Inflammatory macrophage treated with lipopolysaccharide for 1 hour (primary cell): ENCODE measurements around the gene OLFML2B.
"Not testable (repeated sequence)": the region's sequence is repeated elsewhere in the genome, so short reads cannot be mapped to it uniquely, and the experiment has no call there.

ENCODE experiments used
- DNase-seq, 2 donors: peaks; one replicate each; pipeline ENCODE4 v3.0.0-alpha.2; 2020 to 2022

The OLFML2B gene

GRCh38 chr1:162033428-162033827 is 9.8 kb upstream of the OLFML2B start:
- no peak for DNase-seq

- no peak for DNase-seq
Observed at GRCh38 chr1:162030759-162031280, 7.2 kb upstream of the OLFML2B start.

- DNase-seq: no peak
Observed at GRCh38 chr1:162029157-162029556, 5.5 kb upstream of the OLFML2B start.

- DNase-seq: peak; percentile 79 to 92
Observed at GRCh38 chr1:162028726-162029125, 5.1 kb upstream of the OLFML2B start.

- peak; percentile 66 to 78 for DNase-seq
Observed at GRCh38 chr1:162026881-162027280, 3.2 kb upstream of the OLFML2B start.

GRCh38 chr1:162025541-162025940 is 1.9 kb upstream of the OLFML2B start:
- peak in 1 of 2 donors; percentile 50 for DNase-seq

- no peak for DNase-seq
Observed at GRCh38 chr1:162023181-162023546, 505 bp downstream of the OLFML2B start.

GRCh38 chr1:162022626-162023025 is 1.0 kb downstream of the OLFML2B start:
- no peak for DNase-seq

- no peak for DNase-seq
Observed at GRCh38 chr1:162021124-162021523, 2.5 kb downstream of the OLFML2B start.

GRCh38 chr1:162020150-162020549 is 3.5 kb downstream of the OLFML2B start:
- DNase-seq: no peak

- no peak for DNase-seq
Observed at GRCh38 chr1:162019446-162019845, 4.2 kb downstream of the OLFML2B start.

GRCh38 chr1:162019006-162019405 is 4.7 kb downstream of the OLFML2B start:
- no peak for DNase-seq

- DNase-seq: no peak
Observed at GRCh38 chr1:162018418-162018817, 5.3 kb downstream of the OLFML2B start.

GRCh38 chr1:162017791-162018190 is 5.9 kb downstream of the OLFML2B start:
- DNase-seq: not testable (repeated sequence)

- DNase-seq: no peak
Observed at GRCh38 chr1:162016631-162017030, 7.0 kb downstream of the OLFML2B start.

- no peak for DNase-seq
Observed at GRCh38 chr1:162015196-162015595, 8.5 kb downstream of the OLFML2B start.

GRCh38 chr1:162014202-162014601 is 9.5 kb downstream of the OLFML2B start:
- DNase-seq: no peak

- DNase-seq: no peak
Observed at GRCh38 chr1:162013289-162013688, 10.4 kb downstream of the OLFML2B start.

- no peak for DNase-seq
Observed at GRCh38 chr1:162011337-162012012, 12.2 kb downstream of the OLFML2B start.

- DNase-seq: no peak
Observed at GRCh38 chr1:162010175-162010506, 13.5 kb downstream of the OLFML2B start.

GRCh38 chr1:162009501-162010174 is 14.0 kb downstream of the OLFML2B start:
- no peak for DNase-seq

- no peak for DNase-seq
Observed at GRCh38 chr1:162008799-162009198, 14.9 kb downstream of the OLFML2B start.

GRCh38 chr1:162007466-162007865 is 16.2 kb downstream of the OLFML2B start:
- no peak for DNase-seq

GRCh38 chr1:162006081-162006480 is 17.6 kb downstream of the OLFML2B start:
- DNase-seq: no peak
